ENCODE data around the gene ITPKC.

The ITPKC gene

DNA sequence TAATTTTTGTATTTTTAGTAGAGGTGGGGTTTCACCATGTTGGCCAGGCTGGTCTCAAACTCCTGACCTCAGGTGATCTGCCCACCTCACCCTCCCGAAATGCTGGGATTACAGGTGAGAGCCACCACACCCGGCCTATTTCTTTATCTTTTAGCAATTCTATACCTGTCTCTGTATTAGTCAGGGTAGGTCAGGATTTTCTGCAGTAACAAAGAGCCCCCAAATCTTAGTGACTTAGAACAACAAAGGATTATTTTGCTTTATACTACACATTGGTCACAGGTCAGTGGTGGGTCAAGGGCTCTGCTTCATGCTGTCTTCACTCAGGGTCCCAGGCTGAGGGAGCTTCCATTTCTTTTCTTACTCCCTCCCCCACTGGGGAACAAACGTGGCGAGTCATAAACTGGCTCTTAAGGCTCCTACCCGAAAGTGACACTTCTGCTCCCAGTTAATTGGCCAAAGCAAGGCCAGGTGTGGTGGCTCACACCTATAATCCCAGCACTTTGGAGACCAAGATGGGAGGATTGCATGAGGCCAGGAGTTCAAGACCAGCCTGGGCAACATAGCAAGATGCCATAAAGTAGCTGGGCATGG, 6.8 kb downstream of the ITPKC start:
- no peaks in the 10 kb centered on the region for H4K20me1 ChIP-seq (ENCODE audit: insufficient read depth, low read length, poor library complexity, severe bottlenecking)
- no peak for TF ChIP-seq EZH2phosphoT487 (IDR thresholded peaks at IDR 0.05; ENCODE audit: borderline replicate concordance)
- TF ChIP-seq, protein P1, sequence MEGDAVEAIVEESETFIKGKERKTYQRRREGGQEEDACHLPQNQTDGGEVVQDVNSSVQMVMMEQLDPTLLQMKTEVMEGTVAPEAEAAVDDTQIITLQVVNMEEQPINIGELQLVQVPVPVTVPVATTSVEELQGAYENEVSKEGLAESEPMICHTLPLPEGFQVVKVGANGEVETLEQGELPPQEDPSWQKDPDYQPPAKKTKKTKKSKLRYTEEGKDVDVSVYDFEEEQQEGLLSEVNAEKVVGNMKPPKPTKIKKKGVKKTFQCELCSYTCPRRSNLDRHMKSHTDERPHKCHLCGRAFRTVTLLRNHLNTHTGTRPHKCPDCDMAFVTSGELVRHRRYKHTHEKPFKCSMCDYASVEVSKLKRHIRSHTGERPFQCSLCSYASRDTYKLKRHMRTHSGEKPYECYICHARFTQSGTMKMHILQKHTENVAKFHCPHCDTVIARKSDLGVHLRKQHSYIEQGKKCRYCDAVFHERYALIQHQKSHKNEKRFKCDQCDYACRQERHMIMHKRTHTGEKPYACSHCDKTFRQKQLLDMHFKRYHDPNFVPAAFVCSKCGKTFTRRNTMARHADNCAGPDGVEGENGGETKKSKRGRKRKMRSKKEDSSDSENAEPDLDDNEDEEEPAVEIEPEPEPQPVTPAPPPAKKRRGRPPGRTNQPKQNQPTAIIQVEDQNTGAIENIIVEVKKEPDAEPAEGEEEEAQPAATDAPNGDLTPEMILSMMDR (conservative IDR thresholded peaks at IDR 0.05; ENCODE audit: low read length): no peak
- no peaks in the 10 kb centered on the region for H3K79me2 ChIP-seq (ENCODE audit: insufficient read depth, low read length)

DNA sequence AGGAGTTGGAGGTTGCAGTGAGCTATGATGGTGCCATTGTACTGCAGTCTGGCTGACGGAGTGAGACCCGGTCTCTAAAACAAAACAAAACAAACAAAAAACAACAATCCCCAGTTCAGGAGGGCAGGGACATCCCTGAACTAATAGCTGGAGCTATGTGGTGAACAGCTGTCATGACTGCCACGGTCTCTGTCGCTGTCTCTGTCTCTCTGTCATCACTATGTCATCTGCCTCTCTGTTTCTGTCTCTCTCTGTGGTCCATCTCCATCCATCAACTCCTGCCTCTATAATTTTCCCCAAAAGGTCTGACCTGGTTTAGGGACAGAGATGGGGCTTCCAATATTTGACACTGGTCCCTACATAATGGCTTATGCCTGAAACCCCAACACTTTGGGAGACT, 7.4 kb downstream of the ITPKC start:
- H2AFZ ChIP-seq (ENCODE audit: low read length): no peak overlapping the region
- peaks cover under 1% of the 10 kb centered on the region for H3K4me1 ChIP-seq (ENCODE audit: insufficient read depth, low read length, poor library complexity, severe bottlenecking)
- H3K4me3 ChIP-seq (ENCODE audit: low read length, poor library complexity, severe bottlenecking): no peak overlapping the region
- H3K79me2 ChIP-seq (ENCODE audit: insufficient read depth, low read length): no peaks in the 10 kb centered on the region
- H3K36me3 ChIP-seq (ENCODE audit: insufficient read depth, low read length): no peaks in the 10 kb centered on the region
- TF ChIP-seq, protein P1 (conservative IDR thresholded peaks at IDR 0.05; ENCODE audit: low read length): no peak
- no peak for TF ChIP-seq EZH2phosphoT487 (IDR thresholded peaks at IDR 0.05; ENCODE audit: borderline replicate concordance)
- no peak overlapping the region for H3K4me2 ChIP-seq (ENCODE audit: low read depth, low read length, poor library complexity, severe bottlenecking)
- no peaks in the 10 kb centered on the region for H3K9me3 ChIP-seq (ENCODE audit: insufficient read depth, low read depth, low read length)
- H3K9me2 ChIP-seq (replicated peaks; ENCODE audit: low read depth, low read length): no peaks in the 10 kb centered on the region
- no peaks in the 10 kb centered on the region for H4K20me1 ChIP-seq (ENCODE audit: insufficient read depth, low read length, poor library complexity, severe bottlenecking)
- H3K9ac ChIP-seq (ENCODE audit: low read depth, low read length, poor library complexity, severe bottlenecking): no peak overlapping the region
- H3F3A ChIP-seq (ENCODE audit: low read depth): no peaks in the 10 kb centered on the region
- H3K27me3 ChIP-seq (ENCODE audit: insufficient read depth, low read length, poor library complexity, severe bottlenecking): no peaks in the 10 kb centered on the region

More for the DNA sequence above, 6.8 kb downstream of the ITPKC start:
- no peak overlapping the region for H3K9ac ChIP-seq (ENCODE audit: low read depth, low read length, poor library complexity, severe bottlenecking)
- no peaks in the 10 kb centered on the region for H3K9me2 ChIP-seq (replicated peaks; ENCODE audit: low read depth, low read length)
- H3K36me3 ChIP-seq (ENCODE audit: insufficient read depth, low read length): no peaks in the 10 kb centered on the region
- H2AFZ ChIP-seq (ENCODE audit: low read length): no peak overlapping the region
- H3K4me2 ChIP-seq (ENCODE audit: low read depth, low read length, poor library complexity, severe bottlenecking): no peak overlapping the region
- peaks cover 6% of the 10 kb centered on the region for H3K4me1 ChIP-seq (ENCODE audit: insufficient read depth, low read length, poor library complexity, severe bottlenecking)
- no peaks in the 10 kb centered on the region for H3K9me3 ChIP-seq (ENCODE audit: insufficient read depth, low read depth, low read length)
- no peak overlapping the region for H3K4me3 ChIP-seq (ENCODE audit: low read length, poor library complexity, severe bottlenecking)
- no peaks in the 10 kb centered on the region for H3K27me3 ChIP-seq (ENCODE audit: insufficient read depth, low read length, poor library complexity, severe bottlenecking)
- H3F3A ChIP-seq (ENCODE audit: low read depth): no peaks in the 10 kb centered on the region

DNA sequence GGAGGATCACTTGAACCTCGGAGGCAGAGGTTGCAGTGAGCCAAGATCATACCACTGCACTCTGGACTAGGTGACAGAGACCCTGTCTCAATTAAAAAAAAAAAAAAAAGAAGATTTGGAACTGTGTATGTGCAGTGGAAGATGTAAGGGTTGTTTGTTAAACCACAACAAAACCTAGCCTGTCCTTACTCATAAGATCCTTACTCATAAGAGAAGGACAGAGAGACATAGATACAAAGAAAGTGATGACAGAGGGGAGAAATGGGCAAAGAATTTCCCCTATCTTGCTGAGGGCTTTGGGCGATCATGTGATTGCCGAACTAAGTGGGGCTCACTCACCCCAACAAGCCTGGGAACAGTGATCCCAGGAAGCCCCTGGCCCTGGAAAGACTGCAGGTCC, 7.9 kb downstream of the ITPKC start:
- TF ChIP-seq, protein P1 (conservative IDR thresholded peaks at IDR 0.05; ENCODE audit: low read length): no peak
- no peak for TF ChIP-seq EZH2phosphoT487 (IDR thresholded peaks at IDR 0.05; ENCODE audit: borderline replicate concordance)
- Histone ChIP-seq H3K36me3 (ENCODE audit: insufficient read depth, low read length) (no peaks in the 10 kb centered on the region), H4K20me1 (ENCODE audit: insufficient read depth, low read length, poor library complexity, severe bottlenecking) (no peaks in the 10 kb centered on the region), H3K27me3 (ENCODE audit: insufficient read depth, low read length, poor library complexity, severe bottlenecking) (no peaks in the 10 kb centered on the region), H2AFZ (ENCODE audit: low read length) (no peak overlapping the region), H3F3A (ENCODE audit: low read depth) (no peaks in the 10 kb centered on the region), H3K9ac (ENCODE audit: low read depth, low read length, poor library complexity, severe bottlenecking) (no peak overlapping the region), H3K4me1 (ENCODE audit: insufficient read depth, low read length, poor library complexity, severe bottlenecking) (no peaks in the 10 kb centered on the region), H3K4me3 (ENCODE audit: low read length, poor library complexity, severe bottlenecking) (no peak overlapping the region), H3K9me2 (replicated peaks; ENCODE audit: low read depth, low read length) (no peaks in the 10 kb centered on the region), H3K4me2 (ENCODE audit: low read depth, low read length, poor library complexity, severe bottlenecking) (no peak overlapping the region), H3K9me3 (ENCODE audit: insufficient read depth, low read depth, low read length) (no peaks in the 10 kb centered on the region), H3K79me2 (ENCODE audit: insufficient read depth, low read length) (no peaks in the 10 kb centered on the region)
